HepG2 (cell line): ENCODE measurements around the gene RBM25. TPM values are rescaled to one million over a fixed set of nuclear protein-coding genes. Genes with fewer than 3 reads are reported as not detected.

Experiments
- ATM ChIP-seq: fragments of 450-650 bp; IDR thresholded peaks from 2 replicates; pipeline ENCODE4 v1.7.1; 2017; ENCODE audit warnings: mild to moderate bottlenecking, borderline replicate concordance
- ELF4 ChIP-seq: sonication (generic); formaldehyde crosslinking; IDR thresholded peaks from 2 replicates; pipeline ENCODE4 v1.5.0; 2020; ENCODE audit warnings: missing genetic modification reagents, mild to moderate bottlenecking, moderate library complexity, borderline replicate concordance
- ETV5 ChIP-seq: IDR thresholded peaks from 2 replicates; pipeline ENCODE4 v1.6.1; 2018; ENCODE audit warnings: missing biosample characterization, missing genetic modification reagents, inconsistent platforms, borderline replicate concordance
- FOXJ3 ChIP-seq: sonication (generic); formaldehyde crosslinking; IDR thresholded peaks from 2 replicates; pipeline ENCODE4 v1.4.0; 2020; ENCODE audit warnings: missing genetic modification reagents, mild to moderate bottlenecking, borderline replicate concordance
- IKZF1 ChIP-seq: fragments of 450-650 bp; IDR thresholded peaks from 2 replicates; pipeline ENCODE4 v1.7.1; 2016
- MATR3 ChIP-seq: sonication (generic); formaldehyde crosslinking; IDR thresholded peaks from 2 replicates; pipeline ENCODE4 v1.4.0; 2020; ENCODE audit warnings: missing genetic modification reagents
- NFYB ChIP-seq: sonication (generic); formaldehyde crosslinking; IDR thresholded peaks from 2 replicates; pipeline ENCODE4 v1.4.0; 2020; ENCODE audit warnings: missing genetic modification reagents
- SRSF1 ChIP-seq: fragments of 200-400 bp; formaldehyde crosslinking; optimal IDR thresholded peaks from 2 replicates; pipeline ENCODE3; 2017; ENCODE audit warnings: mild to moderate bottlenecking, low read depth, low read length, moderate library complexity
- ZBTB7A ChIP-seq: sonication (generic); formaldehyde crosslinking; IDR thresholded peaks from 2 replicates; pipeline ENCODE4 v1.8.0; 2022; ENCODE audit warnings: mild to moderate bottlenecking, missing genetic modification reagents
- ZFAT ChIP-seq: sonication (generic); formaldehyde crosslinking; conservative IDR thresholded peaks from 2 replicates; pipeline ENCODE4 v1.8.1; 2023; ENCODE audit warnings: missing genetic modification reagents, inconsistent platforms
- ZMYM4 ChIP-seq: sonication (generic); formaldehyde crosslinking; IDR thresholded peaks from 2 replicates; pipeline ENCODE4 v1.8.1; 2023; ENCODE audit warnings: mild to moderate bottlenecking, missing genetic modification reagents
- ZNF329 ChIP-seq: sonication (generic); formaldehyde crosslinking; IDR thresholded peaks from 2 replicates; pipeline ENCODE4 v1.9.0; 2021; ENCODE audit warnings: low read depth, mild to moderate bottlenecking, missing genetic modification reagents
- ZNF343 ChIP-seq: sonication (generic); formaldehyde crosslinking; IDR thresholded peaks from 2 replicates; pipeline ENCODE4 v1.4.0; 2020; ENCODE audit warnings: mild to moderate bottlenecking, missing genetic modification reagents
- ZNF441 ChIP-seq: sonication (generic); formaldehyde crosslinking; IDR thresholded peaks from 2 replicates; pipeline ENCODE4 v1.7.0; 2021; ENCODE audit warnings: missing genetic modification reagents, borderline replicate concordance
- ZNF572 ChIP-seq: sonication (generic); formaldehyde crosslinking; IDR thresholded peaks from 2 replicates; pipeline ENCODE4 v1.5.1; 2020; ENCODE audit warnings: mild to moderate bottlenecking, missing genetic modification reagents
- ZNF598 ChIP-seq: sonication (generic); formaldehyde crosslinking; IDR thresholded peaks from 2 replicates; pipeline ENCODE4 v1.5.1; 2020; ENCODE audit warnings: mild to moderate bottlenecking, missing genetic modification reagents, borderline replicate concordance
- ZSCAN22 ChIP-seq: sonication (generic); formaldehyde crosslinking; IDR thresholded peaks from 2 replicates; pipeline ENCODE4 v1.4.0; 2020; ENCODE audit warnings: mild to moderate bottlenecking, missing genetic modification reagents
- polyA plus RNA-seq, 8 experiments: library from polyadenylated mRNA; depleted of rRNA in 3 of 8; stranded (reverse) in 7 of 8; unstranded in 1 of 8; fragments of >200 nt; fragmentation: Illumina TruSeq in 4 of 8; extraction: Trizol in 4 of 8; gene quantifications; 2 replicates each; pipeline versions ENCODE4 v1.2.1 to v1.2.3, GENCODE V29; 2011 to 2016; ENCODE audit warnings: low read depth in 4 of 8, missing spikeins in 1 of 8, mixed read lengths in 1 of 8; ENCODE audit not compliant: insufficient read depth in 1 of 8
- total RNA-seq, 5 experiments: library from RNA; depleted of rRNA; stranded (reverse); fragments of >200 nt; fragmentation: Illumina TruSeq; extraction: Trizol; gene quantifications; 2 replicates each; pipeline ENCODE4 v1.2.3, GENCODE V29; 2016; ENCODE audit warnings: low read depth in 1 of 5
- TF ChIP-seq, protein P1 (sequence below), 2 experiments: sonication (generic) in 1 of 2; formaldehyde crosslinking in 1 of 2; IDR thresholded peaks; 2 replicates each; pipeline versions ENCODE4 v1.4.0 to v1.6.1; 2018 to 2020; ENCODE audit warnings: missing genetic modification reagents in 2 of 2, borderline replicate concordance in 1 of 2, low read depth in 1 of 2, mild to moderate bottlenecking in 1 of 2, missing biosample characterization in 1 of 2
- TF ChIP-seq, protein P2 (sequence below): IDR thresholded peaks from 2 replicates; pipeline ENCODE4 v1.6.1; 2016; ENCODE audit warnings: missing biosample characterization, missing genetic modification reagents, low read depth
- TF ChIP-seq, protein P3 (sequence below): sonication (generic); formaldehyde crosslinking; IDR thresholded peaks from 2 replicates; pipeline ENCODE4 v1.5.0; 2020; ENCODE audit warnings: missing genetic modification reagents
- TF ChIP-seq, protein P4 (sequence below): sonication (generic); formaldehyde crosslinking; IDR thresholded peaks from 2 replicates; pipeline ENCODE4 v1.8.1; 2022; ENCODE audit warnings: mild to moderate bottlenecking, missing genetic modification reagents
- TF ChIP-seq, protein P5 (sequence below): sonication (generic); formaldehyde crosslinking; IDR thresholded peaks from 2 replicates; pipeline ENCODE4 v1.9.0; 2021; ENCODE audit warnings: missing genetic modification reagents, borderline replicate concordance

RBM25 gene
- total and polyA plus RNA-seq, 2 of the 13 experiments (the other 11 are each of a cell fraction or from before 2014, with no cell fraction given) = 34.1 to 65.9 TPM

DNA sequence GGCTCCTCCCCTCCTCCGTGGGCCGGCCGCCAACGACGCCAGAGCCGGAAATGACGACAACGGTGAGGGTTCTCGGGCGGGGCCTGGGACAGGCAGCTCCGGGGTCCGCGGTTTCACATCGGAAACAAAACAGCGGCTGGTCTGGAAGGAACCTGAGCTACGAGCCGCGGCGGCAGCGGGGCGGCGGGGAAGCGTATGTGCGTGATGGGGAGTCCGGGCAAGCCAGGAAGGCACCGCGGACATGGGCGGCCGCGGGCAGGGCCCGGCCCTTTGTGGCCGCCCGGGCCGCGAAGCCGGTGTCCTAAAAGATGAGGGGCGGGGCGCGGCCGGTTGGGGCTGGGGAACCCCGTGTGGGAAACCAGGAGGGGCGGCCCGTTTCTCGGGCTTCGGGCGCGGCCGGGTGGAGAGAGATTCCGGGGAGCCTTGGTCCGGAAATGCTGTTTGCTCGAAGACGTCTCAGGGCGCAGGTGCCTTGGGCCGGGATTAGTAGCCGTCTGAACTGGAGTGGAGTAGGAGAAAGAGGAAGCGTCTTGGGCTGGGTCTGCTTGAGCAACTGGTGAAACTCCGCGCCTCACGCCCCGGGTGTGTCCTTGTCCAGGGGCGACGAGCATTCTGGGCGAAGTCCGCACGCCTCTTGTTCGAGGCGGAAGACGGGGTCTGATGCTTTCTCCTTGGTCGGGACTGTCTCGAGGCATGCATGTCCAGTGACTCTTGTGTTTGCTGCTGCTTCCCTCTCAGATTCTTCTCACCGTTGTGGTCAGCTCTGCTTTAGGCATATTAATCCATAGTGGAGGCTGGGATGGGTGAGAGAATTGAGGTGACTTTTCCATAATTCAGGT is 78.3 kb downstream of the RBM25 start, which contains the start of gene PSEN1 (continued):
- TF ChIP-seq, protein P1, sequence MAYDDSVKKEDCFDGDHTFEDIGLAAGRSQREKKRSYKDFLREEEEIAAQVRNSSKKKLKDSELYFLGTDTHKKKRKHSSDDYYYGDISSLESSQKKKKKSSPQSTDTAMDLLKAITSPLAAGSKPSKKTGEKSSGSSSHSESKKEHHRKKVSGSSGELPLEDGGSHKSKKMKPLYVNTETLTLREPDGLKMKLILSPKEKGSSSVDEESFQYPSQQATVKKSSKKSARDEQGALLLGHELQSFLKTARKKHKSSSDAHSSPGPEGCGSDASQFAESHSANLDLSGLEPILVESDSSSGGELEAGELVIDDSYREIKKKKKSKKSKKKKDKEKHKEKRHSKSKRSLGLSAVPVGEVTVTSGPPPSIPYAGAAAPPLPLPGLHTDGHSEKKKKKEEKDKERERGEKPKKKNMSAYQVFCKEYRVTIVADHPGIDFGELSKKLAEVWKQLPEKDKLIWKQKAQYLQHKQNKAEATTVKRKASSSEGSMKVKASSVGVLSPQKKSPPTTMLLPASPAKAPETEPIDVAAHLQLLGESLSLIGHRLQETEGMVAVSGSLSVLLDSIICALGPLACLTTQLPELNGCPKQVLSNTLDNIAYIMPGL (CRISPR knock-in tag; IDR thresholded peaks at IDR 0.05; ENCODE audit: borderline replicate concordance in 1 of 2, low read depth in 1 of 2) = peak in 1 of 2 experiments; percentile 68; a peak in 1 of 4 replicates
- peak; percentile 58; the same call in 1 of the 2 replicates for TF ChIP-seq ETV5 (CRISPR knock-in tag)
- TF ChIP-seq ZMYM4 (CRISPR knock-in tag) = peak; percentile 64; the same call in 1 of the 2 replicates
- no peak; the same call in 1 of the 2 replicates for TF ChIP-seq NFYB
- TF ChIP-seq MATR3 (CRISPR knock-in tag) = no peak
- no peak for TF ChIP-seq ZNF441 (CRISPR knock-in tag)
- TF ChIP-seq ZNF598 = no peak
- TF ChIP-seq, protein P2, sequence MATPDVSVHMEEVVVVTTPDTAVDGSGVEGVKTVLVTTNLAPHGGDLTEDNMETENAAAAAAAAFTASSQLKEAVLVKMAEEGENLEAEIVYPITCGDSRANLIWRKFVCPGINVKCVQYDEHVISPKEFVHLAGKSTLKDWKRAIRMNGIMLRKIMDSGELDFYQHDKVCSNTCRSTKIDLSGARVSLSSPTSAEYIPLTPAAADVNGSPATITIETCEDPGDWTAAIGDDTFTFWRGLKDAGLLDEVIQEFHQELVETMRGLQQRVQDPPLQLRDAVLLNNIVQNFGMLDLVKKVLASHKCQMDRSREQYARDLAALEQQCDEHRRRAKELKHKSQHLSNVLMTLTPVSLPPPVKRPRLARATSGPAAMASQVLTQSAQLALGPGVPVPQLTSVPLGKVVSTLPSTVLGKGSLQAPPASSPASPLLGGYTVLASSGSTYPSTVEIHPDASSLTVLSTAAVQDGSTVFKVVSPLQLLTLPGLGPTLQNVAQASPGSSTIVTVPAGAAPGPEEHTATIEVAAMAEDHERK (CRISPR knock-in tag) = 0 out of 2 replicates have a peak, but pooled peaks have one; percentile 25
- TF ChIP-seq FOXJ3 (CRISPR knock-in tag) = no peak
- no peak for TF ChIP-seq ZFAT (CRISPR knock-in tag)
- no peak for TF ChIP-seq IKZF1
- TF ChIP-seq, protein P3, sequence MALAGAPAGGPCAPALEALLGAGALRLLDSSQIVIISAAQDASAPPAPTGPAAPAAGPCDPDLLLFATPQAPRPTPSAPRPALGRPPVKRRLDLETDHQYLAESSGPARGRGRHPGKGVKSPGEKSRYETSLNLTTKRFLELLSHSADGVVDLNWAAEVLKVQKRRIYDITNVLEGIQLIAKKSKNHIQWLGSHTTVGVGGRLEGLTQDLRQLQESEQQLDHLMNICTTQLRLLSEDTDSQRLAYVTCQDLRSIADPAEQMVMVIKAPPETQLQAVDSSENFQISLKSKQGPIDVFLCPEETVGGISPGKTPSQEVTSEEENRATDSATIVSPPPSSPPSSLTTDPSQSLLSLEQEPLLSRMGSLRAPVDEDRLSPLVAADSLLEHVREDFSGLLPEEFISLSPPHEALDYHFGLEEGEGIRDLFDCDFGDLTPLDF (CRISPR knock-in tag) = peak; percentile 67; the same call in 1 of the 2 replicates
- TF ChIP-seq ZNF572 (CRISPR knock-in tag) = no peak
- TF ChIP-seq, protein P4, sequence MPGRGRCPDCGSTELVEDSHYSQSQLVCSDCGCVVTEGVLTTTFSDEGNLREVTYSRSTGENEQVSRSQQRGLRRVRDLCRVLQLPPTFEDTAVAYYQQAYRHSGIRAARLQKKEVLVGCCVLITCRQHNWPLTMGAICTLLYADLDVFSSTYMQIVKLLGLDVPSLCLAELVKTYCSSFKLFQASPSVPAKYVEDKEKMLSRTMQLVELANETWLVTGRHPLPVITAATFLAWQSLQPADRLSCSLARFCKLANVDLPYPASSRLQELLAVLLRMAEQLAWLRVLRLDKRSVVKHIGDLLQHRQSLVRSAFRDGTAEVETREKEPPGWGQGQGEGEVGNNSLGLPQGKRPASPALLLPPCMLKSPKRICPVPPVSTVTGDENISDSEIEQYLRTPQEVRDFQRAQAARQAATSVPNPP (CRISPR knock-in tag) = no peak
- TF ChIP-seq SRSF1 = peak; percentile 32
- 0 out of 2 replicates have a peak, but pooled peaks have one; percentile 3 for TF ChIP-seq ZNF343
- no peak for TF ChIP-seq ZBTB7A (CRISPR knock-in tag)
- TF ChIP-seq ATM = no peak
- TF ChIP-seq ZSCAN22 (CRISPR knock-in tag) = no peak
- no peak for TF ChIP-seq ZNF329 (CRISPR knock-in tag)
- no peak for TF ChIP-seq ELF4 (CRISPR knock-in tag)
- TF ChIP-seq, protein P5, sequence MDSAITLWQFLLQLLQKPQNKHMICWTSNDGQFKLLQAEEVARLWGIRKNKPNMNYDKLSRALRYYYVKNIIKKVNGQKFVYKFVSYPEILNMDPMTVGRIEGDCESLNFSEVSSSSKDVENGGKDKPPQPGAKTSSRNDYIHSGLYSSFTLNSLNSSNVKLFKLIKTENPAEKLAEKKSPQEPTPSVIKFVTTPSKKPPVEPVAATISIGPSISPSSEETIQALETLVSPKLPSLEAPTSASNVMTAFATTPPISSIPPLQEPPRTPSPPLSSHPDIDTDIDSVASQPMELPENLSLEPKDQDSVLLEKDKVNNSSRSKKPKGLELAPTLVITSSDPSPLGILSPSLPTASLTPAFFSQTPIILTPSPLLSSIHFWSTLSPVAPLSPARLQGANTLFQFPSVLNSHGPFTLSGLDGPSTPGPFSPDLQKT (CRISPR knock-in tag) = no peak
